ENCODE results near the gene RP2. TPM values are rescaled to one million over a fixed set of nuclear protein-coding genes. Genes with fewer than 3 reads are reported as not detected.

The RP2 gene
- total and polyA plus RNA-seq, 5 donors from 2014 or later: 3.6 to 7.2 (median 5.2) TPM

- Mint-ChIP-seq H3K4me1 (no peaks in the 10 kb centered on the region), H3K9me3 (peaks cover 0 to 2% (median 0%) of the 10 kb centered on the region in 7 donors), H3K36me3 (no peaks in the 10 kb centered on the region), H3K4me3 (no peak overlapping the region), H3K27ac (no peak overlapping the region), H3K27me3 (peaks cover 5% of the 10 kb centered on the region)
- Histone ChIP-seq H3K27ac (ENCODE audit: insufficient read depth, low read length, poor library complexity, severe bottlenecking) (no peak overlapping the region), H3K4me1 (ENCODE audit: control insufficient read depth, insufficient read depth, low read length, poor library complexity, severe bottlenecking) (no peaks in the 10 kb centered on the region), H3K27me3 (ENCODE audit: control insufficient read depth, insufficient read depth, low read length) (peaks cover 4% of the 10 kb centered on the region), H3K4me3 (ENCODE audit: low read depth, low read length) (no peak overlapping the region), H3K9me3 (ENCODE audit: control insufficient read depth in 2 of 2, low read length in 2 of 2) (no peaks in the 10 kb centered on the region), H3K36me3 (ENCODE audit: control insufficient read depth, insufficient read depth, low read length) (no peaks in the 10 kb centered on the region)
- no peak for DNase-seq
- ATAC-seq (ENCODE audit: low read depth in 2 of 2): no peak
Observed at GRCh38 chrX:46805270-46805669, 31.6 kb upstream of the RP2 start.

GRCh38 chrX:46811121-46811520, 25.7 kb upstream of the RP2 start:
- DNase-seq: no peak
- H3K4me1 ChIP-seq (ENCODE audit: control insufficient read depth, insufficient read depth, low read length, poor library complexity, severe bottlenecking): no peaks in the 10 kb centered on the region
- Mint-ChIP-seq H3K4me1 (no peaks in the 10 kb centered on the region), H3K36me3 (no peaks in the 10 kb centered on the region), H3K4me3 (no peak overlapping the region), H3K27me3 (peaks cover 13% of the 10 kb centered on the region), H3K27ac (no peak overlapping the region), H3K9me3 (peaks cover 0 to 2% (median 0%) of the 10 kb centered on the region in 7 donors)
- peaks cover 4% of the 10 kb centered on the region for H3K27me3 ChIP-seq (ENCODE audit: control insufficient read depth, insufficient read depth, low read length)
- H3K27ac ChIP-seq (ENCODE audit: insufficient read depth, low read length, poor library complexity, severe bottlenecking): no peak overlapping the region
- H3K9me3 ChIP-seq (ENCODE audit: control insufficient read depth in 2 of 2, low read length in 2 of 2): no peaks in the 10 kb centered on the region
- H3K36me3 ChIP-seq (ENCODE audit: control insufficient read depth, insufficient read depth, low read length): no peaks in the 10 kb centered on the region
- ATAC-seq (ENCODE audit: low read depth in 2 of 2): no peak
- H3K4me3 ChIP-seq (ENCODE audit: low read depth, low read length): no peak overlapping the region

GRCh38 chrX:46812445-46812844, 24.4 kb upstream of the RP2 start:
- Histone ChIP-seq H3K27me3 (ENCODE audit: control insufficient read depth, insufficient read depth, low read length) (peaks cover 4% of the 10 kb centered on the region), H3K27ac (ENCODE audit: insufficient read depth, low read length, poor library complexity, severe bottlenecking) (no peak overlapping the region), H3K9me3 (ENCODE audit: control insufficient read depth in 2 of 2, low read length in 2 of 2) (no peaks in the 10 kb centered on the region), H3K36me3 (ENCODE audit: control insufficient read depth, insufficient read depth, low read length) (no peaks in the 10 kb centered on the region), H3K4me1 (ENCODE audit: control insufficient read depth, insufficient read depth, low read length, poor library complexity, severe bottlenecking) (no peaks in the 10 kb centered on the region), H3K4me3 (ENCODE audit: low read depth, low read length) (no peak overlapping the region)
- Mint-ChIP-seq H3K27ac (no peak overlapping the region), H3K4me1 (no peaks in the 10 kb centered on the region), H3K36me3 (no peaks in the 10 kb centered on the region), H3K9me3 (peaks cover 0 to 2% (median 0%) of the 10 kb centered on the region in 7 donors), H3K27me3 (peaks cover 13% of the 10 kb centered on the region), H3K4me3 (no peak overlapping the region)
- ATAC-seq (ENCODE audit: low read depth in 2 of 2) (no peak), DNase-seq (no peak)

GRCh38 chrX:46814966-46815365, 21.9 kb upstream of the RP2 start:
- Histone ChIP-seq H3K36me3 (ENCODE audit: control insufficient read depth, insufficient read depth, low read length) (no peaks in the 10 kb centered on the region), H3K27ac (ENCODE audit: insufficient read depth, low read length, poor library complexity, severe bottlenecking) (no peak overlapping the region), H3K27me3 (ENCODE audit: control insufficient read depth, insufficient read depth, low read length) (no peaks in the 10 kb centered on the region), H3K4me3 (ENCODE audit: low read depth, low read length) (no peak overlapping the region), H3K4me1 (ENCODE audit: control insufficient read depth, insufficient read depth, low read length, poor library complexity, severe bottlenecking) (no peaks in the 10 kb centered on the region), H3K9me3 (ENCODE audit: control insufficient read depth in 2 of 2, low read length in 2 of 2) (no peaks in the 10 kb centered on the region)
- Mint-ChIP-seq H3K9me3 (peaks cover 0 to 3% (median 0%) of the 10 kb centered on the region in 7 donors), H3K27me3 (peaks cover 11% of the 10 kb centered on the region), H3K4me3 (no peak overlapping the region), H3K27ac (no peak overlapping the region), H3K4me1 (no peaks in the 10 kb centered on the region), H3K36me3 (no peaks in the 10 kb centered on the region)
- no peak for ATAC-seq (ENCODE audit: low read depth in 2 of 2)
- no peak for DNase-seq

GRCh38 chrX:46819136-46819535, 17.7 kb upstream of the RP2 start:
- no peaks in the 10 kb centered on the region for H3K9me3 ChIP-seq (ENCODE audit: control insufficient read depth in 2 of 2, low read length in 2 of 2)
- H3K4me3 Mint-ChIP-seq: no peak overlapping the region
- H3K9me3 Mint-ChIP-seq: peaks cover 0 to 12% (median 4%) of the 10 kb centered on the region in 7 donors
- H3K4me1 Mint-ChIP-seq: no peaks in the 10 kb centered on the region
- no peaks in the 10 kb centered on the region for H3K27me3 ChIP-seq (ENCODE audit: control insufficient read depth, insufficient read depth, low read length)
- no peaks in the 10 kb centered on the region for H3K36me3 ChIP-seq (ENCODE audit: control insufficient read depth, insufficient read depth, low read length)
- DNase-seq (no peak), ATAC-seq (ENCODE audit: low read depth in 2 of 2) (no peak)
- no peaks in the 10 kb centered on the region for H3K36me3 Mint-ChIP-seq
- no peak overlapping the region for H3K27ac Mint-ChIP-seq
- H3K4me1 ChIP-seq (ENCODE audit: control insufficient read depth, insufficient read depth, low read length, poor library complexity, severe bottlenecking): no peaks in the 10 kb centered on the region
- peaks cover 12% of the 10 kb centered on the region for H3K27me3 Mint-ChIP-seq
- H3K27ac ChIP-seq (ENCODE audit: insufficient read depth, low read length, poor library complexity, severe bottlenecking): no peak overlapping the region
- H3K4me3 ChIP-seq (ENCODE audit: low read depth, low read length): no peak overlapping the region

GRCh38 chrX:46820391-46821100, 16.3 kb upstream of the RP2 start:
- ATAC-seq (ENCODE audit: low read depth in 2 of 2): no peak
- no peak overlapping the region for H3K4me3 Mint-ChIP-seq

GRCh38 chrX:46823481-46823880, 13.4 kb upstream of the RP2 start:
- ATAC-seq (ENCODE audit: low read depth in 2 of 2) (no peak), DNase-seq (no peak)
- H3K36me3 ChIP-seq (ENCODE audit: control insufficient read depth, insufficient read depth, low read length): no peaks in the 10 kb centered on the region
- Mint-ChIP-seq H3K27me3 (peaks cover 23% of the 10 kb centered on the region), H3K4me1 (no peaks in the 10 kb centered on the region), H3K27ac (no peak overlapping the region), H3K9me3 (peaks cover 0 to 12% (median 4%) of the 10 kb centered on the region in 7 donors), H3K36me3 (no peaks in the 10 kb centered on the region), H3K4me3 (no peak overlapping the region)
- no peaks in the 10 kb centered on the region for H3K27me3 ChIP-seq (ENCODE audit: control insufficient read depth, insufficient read depth, low read length)
- no peak overlapping the region for H3K27ac ChIP-seq (ENCODE audit: insufficient read depth, low read length, poor library complexity, severe bottlenecking)
- H3K4me1 ChIP-seq (ENCODE audit: control insufficient read depth, insufficient read depth, low read length, poor library complexity, severe bottlenecking): no peaks in the 10 kb centered on the region
- no peak overlapping the region for H3K4me3 ChIP-seq (ENCODE audit: low read depth, low read length)
- no peaks in the 10 kb centered on the region for H3K9me3 ChIP-seq (ENCODE audit: control insufficient read depth in 2 of 2, low read length in 2 of 2)

More at GRCh38 chrX:46820391-46821100, 16.3 kb upstream of the RP2 start:
- no peak overlapping the region for H3K27ac ChIP-seq (ENCODE audit: insufficient read depth, low read length, poor library complexity, severe bottlenecking)
- no peak for DNase-seq
- peaks cover 19% of the 10 kb centered on the region for H3K27me3 Mint-ChIP-seq
- H3K36me3 Mint-ChIP-seq: no peaks in the 10 kb centered on the region
- H3K27ac Mint-ChIP-seq: no peak overlapping the region
- no peak overlapping the region for H3K4me3 ChIP-seq (ENCODE audit: low read depth, low read length)
- H3K4me1 Mint-ChIP-seq: no peaks in the 10 kb centered on the region
- peaks cover 0 to 12% (median 4%) of the 10 kb centered on the region in 7 donors for H3K9me3 Mint-ChIP-seq
- no peaks in the 10 kb centered on the region for H3K27me3 ChIP-seq (ENCODE audit: control insufficient read depth, insufficient read depth, low read length)
- H3K9me3 ChIP-seq (ENCODE audit: control insufficient read depth in 2 of 2, low read length in 2 of 2): no peaks in the 10 kb centered on the region
- no peaks in the 10 kb centered on the region for H3K4me1 ChIP-seq (ENCODE audit: control insufficient read depth, insufficient read depth, low read length, poor library complexity, severe bottlenecking)
- no peaks in the 10 kb centered on the region for H3K36me3 ChIP-seq (ENCODE audit: control insufficient read depth, insufficient read depth, low read length)

- H3K4me3 Mint-ChIP-seq: no peak overlapping the region
- peaks cover 0 to 4% (median 2%) of the 10 kb centered on the region in 4 donors for H3K4me1 Mint-ChIP-seq
- no peak for DNase-seq
- ATAC-seq (ENCODE audit: low read depth in 2 of 2): no peak
- Histone ChIP-seq H3K27ac (ENCODE audit: insufficient read depth, low read length, poor library complexity, severe bottlenecking) (no peak overlapping the region), H3K27me3 (ENCODE audit: control insufficient read depth, insufficient read depth, low read length) (no peaks in the 10 kb centered on the region), H3K9me3 (ENCODE audit: control insufficient read depth in 2 of 2, low read length in 2 of 2) (no peaks in the 10 kb centered on the region), H3K4me1 (ENCODE audit: control insufficient read depth, insufficient read depth, low read length, poor library complexity, severe bottlenecking) (no peaks in the 10 kb centered on the region), H3K36me3 (ENCODE audit: control insufficient read depth, insufficient read depth, low read length) (no peaks in the 10 kb centered on the region), H3K4me3 (ENCODE audit: low read depth, low read length) (no peak overlapping the region)
- H3K27ac Mint-ChIP-seq: no peak overlapping the region
- no peaks in the 10 kb centered on the region for H3K36me3 Mint-ChIP-seq
- peaks cover 18% of the 10 kb centered on the region for H3K27me3 Mint-ChIP-seq
- H3K9me3 Mint-ChIP-seq: no peaks in the 10 kb centered on the region
Observed at GRCh38 chrX:46831765-46832327, 5.0 kb upstream of the RP2 start.
